BJ (cell line): ENCODE data around the gene CILP. TPM values are rescaled to one million over a fixed set of nuclear protein-coding genes. Genes with fewer than 3 reads are reported as not detected.

Source experiments
- CTCF ChIA-PET: fragments of 350-600 bp; formaldehyde crosslinking; extraction: SDS; loops from one replicate; lab custom pipeline; 2021; ENCODE audit warnings: antibody characterized with exemption, inconsistent platforms; lab: Yijun Ruan, JAX
- POLR2A ChIA-PET: fragments of 300-600 bp; sonication (Branson Sonifier 250); formaldehyde crosslinking; extraction: SDS; loops from one replicate; lab custom pipeline; 2021; ENCODE audit warnings: antibody characterized with exemption; lab: Charles Lee
- DNase-seq: peaks from one replicate; pipeline ENCODE4 v3.0.0-alpha.2; 2011; ENCODE audit warnings: low read depth
- H3K27me3 ChIP-seq: 2 replicates; pipeline ENCODE4 v1.6.0; 2011; ENCODE audit warnings: low read length; ENCODE audit not compliant: control insufficient read depth, insufficient read depth
- H3K36me3 ChIP-seq: 2 replicates; pipeline ENCODE4 v1.5.1; 2011; ENCODE audit warnings: low read length; ENCODE audit not compliant: control insufficient read depth, insufficient read depth
- H3K4me3 ChIP-seq: 2 replicates; pipeline ENCODE4 v1.5.1; 2011; ENCODE audit warnings: low read depth, mild to moderate bottlenecking, control low read depth, low read length
- polyA plus RNA-seq: library from polyadenylated mRNA; depleted of rRNA; stranded (reverse); fragments of >200 nt; gene quantifications from 2 replicates; pipeline ENCODE4 v1.2.3, GENCODE V29; 2011
- TF ChIP-seq, protein P1 (sequence below): IDR thresholded peaks from 2 replicates; pipeline ENCODE4 v1.5.1; 2011; ENCODE audit warnings: low read depth, mild to moderate bottlenecking, control low read depth, inconsistent platforms, low read length, moderate library complexity; ENCODE audit not compliant: insufficient read depth

Gene CILP
- polyA plus RNA-seq, 1 experiment, result 0.09 TPM

DNA sequence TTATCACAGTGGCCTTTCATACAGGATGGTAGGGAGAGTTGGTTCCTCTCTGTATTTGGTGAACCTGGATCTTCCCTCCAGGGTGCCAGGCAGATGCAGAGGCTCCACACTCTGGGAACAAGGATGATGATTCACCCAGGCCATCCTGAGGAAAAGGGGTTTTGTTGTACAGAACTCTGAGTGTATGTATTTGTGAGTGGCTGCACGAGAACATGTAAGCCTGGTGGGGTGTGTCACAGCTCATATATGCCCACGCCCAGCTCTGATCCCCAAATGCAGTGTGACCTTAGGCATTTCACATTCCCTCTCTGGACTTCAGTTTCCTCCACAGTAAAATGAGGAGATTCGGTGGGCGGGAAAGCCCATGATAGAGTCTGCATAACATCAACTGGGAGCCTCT lies 11.6 kb upstream of the CILP start:
- CTCF ChIA-PET, result interaction anchor here (1.0 kb wide), 1 partner anchor 11 kb away, joined by 4 read pairs; no protein-coding TSS in a partner anchor
- peaks cover 4% of the 10 kb centered on the region; the same call in 1 of the 2 replicates for H3K27me3 ChIP-seq
- no peaks in the 10 kb centered on the region for H3K36me3 ChIP-seq
- TF ChIP-seq, protein P1, sequence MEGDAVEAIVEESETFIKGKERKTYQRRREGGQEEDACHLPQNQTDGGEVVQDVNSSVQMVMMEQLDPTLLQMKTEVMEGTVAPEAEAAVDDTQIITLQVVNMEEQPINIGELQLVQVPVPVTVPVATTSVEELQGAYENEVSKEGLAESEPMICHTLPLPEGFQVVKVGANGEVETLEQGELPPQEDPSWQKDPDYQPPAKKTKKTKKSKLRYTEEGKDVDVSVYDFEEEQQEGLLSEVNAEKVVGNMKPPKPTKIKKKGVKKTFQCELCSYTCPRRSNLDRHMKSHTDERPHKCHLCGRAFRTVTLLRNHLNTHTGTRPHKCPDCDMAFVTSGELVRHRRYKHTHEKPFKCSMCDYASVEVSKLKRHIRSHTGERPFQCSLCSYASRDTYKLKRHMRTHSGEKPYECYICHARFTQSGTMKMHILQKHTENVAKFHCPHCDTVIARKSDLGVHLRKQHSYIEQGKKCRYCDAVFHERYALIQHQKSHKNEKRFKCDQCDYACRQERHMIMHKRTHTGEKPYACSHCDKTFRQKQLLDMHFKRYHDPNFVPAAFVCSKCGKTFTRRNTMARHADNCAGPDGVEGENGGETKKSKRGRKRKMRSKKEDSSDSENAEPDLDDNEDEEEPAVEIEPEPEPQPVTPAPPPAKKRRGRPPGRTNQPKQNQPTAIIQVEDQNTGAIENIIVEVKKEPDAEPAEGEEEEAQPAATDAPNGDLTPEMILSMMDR, result no peak
- no peak for DNase-seq
- POLR2A ChIA-PET, result no interaction called here
- no peak overlapping the region for H3K4me3 ChIP-seq

DNA sequence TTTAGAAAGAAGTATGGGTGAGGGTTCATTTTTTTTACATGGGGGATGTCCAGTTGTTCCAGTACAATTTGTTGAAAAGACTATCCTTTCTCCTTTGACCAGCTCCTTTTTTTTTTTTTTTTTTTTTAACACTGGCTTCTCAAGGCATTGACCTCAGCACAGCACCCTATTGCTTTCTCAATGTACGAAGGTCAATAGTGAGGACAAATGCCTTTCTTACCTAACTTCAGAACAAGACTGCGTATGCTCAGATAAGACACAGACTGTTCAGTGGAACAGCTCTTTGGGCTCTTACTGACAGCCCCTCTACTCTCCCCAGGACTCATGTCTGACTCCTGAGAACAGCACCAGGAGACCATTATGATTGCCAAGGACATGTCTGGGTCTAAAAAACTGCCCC lies 10.4 kb upstream of the CILP start:
- no peaks in the 10 kb centered on the region for H3K36me3 ChIP-seq
- DNase-seq, result no peak
- ChIA-PET POLR2A (interaction anchor here (0.6 kb wide), 1 partner anchor 11 kb away, joined by 3 read pairs; no protein-coding TSS in a partner anchor), CTCF (interaction anchor here (1.3 to 1.7 kb wide), 2 partner anchors 10 to 26 kb away, joined by 3 to 4 read pairs; no protein-coding TSS in a partner anchor)
- peaks cover 4% of the 10 kb centered on the region; the same call in 1 of the 2 replicates for H3K27me3 ChIP-seq
- TF ChIP-seq, protein P1, result no peak
- no peak overlapping the region for H3K4me3 ChIP-seq

DNA sequence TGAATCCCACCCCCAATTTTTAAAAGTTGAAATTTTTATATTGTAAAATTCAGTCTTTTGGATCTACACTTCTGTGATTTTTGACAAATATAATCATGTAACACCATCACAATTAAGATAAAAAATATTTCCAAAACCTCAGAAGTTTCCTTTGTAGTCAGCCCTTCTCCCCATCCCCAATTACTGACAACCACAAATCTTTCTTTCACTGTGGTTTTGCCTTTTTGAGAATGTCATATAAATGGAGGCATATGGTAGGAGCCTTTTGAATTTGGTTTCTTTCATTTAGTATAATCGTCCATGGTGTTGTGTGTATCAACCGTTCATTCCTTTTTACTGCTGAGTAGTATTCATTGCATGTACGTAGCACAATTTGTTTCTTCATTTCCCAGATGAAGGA lies 7.9 kb upstream of the CILP start:
- ChIA-PET CTCF (no interaction called here), POLR2A (no interaction called here)
- no peak for DNase-seq
- TF ChIP-seq, protein P1, result no peak
- Histone ChIP-seq H3K27me3 (peaks cover 2% of the 10 kb centered on the region; the same call in 1 of the 2 replicates), H3K36me3 (no peaks in the 10 kb centered on the region), H3K4me3 (no peak overlapping the region)

DNA sequence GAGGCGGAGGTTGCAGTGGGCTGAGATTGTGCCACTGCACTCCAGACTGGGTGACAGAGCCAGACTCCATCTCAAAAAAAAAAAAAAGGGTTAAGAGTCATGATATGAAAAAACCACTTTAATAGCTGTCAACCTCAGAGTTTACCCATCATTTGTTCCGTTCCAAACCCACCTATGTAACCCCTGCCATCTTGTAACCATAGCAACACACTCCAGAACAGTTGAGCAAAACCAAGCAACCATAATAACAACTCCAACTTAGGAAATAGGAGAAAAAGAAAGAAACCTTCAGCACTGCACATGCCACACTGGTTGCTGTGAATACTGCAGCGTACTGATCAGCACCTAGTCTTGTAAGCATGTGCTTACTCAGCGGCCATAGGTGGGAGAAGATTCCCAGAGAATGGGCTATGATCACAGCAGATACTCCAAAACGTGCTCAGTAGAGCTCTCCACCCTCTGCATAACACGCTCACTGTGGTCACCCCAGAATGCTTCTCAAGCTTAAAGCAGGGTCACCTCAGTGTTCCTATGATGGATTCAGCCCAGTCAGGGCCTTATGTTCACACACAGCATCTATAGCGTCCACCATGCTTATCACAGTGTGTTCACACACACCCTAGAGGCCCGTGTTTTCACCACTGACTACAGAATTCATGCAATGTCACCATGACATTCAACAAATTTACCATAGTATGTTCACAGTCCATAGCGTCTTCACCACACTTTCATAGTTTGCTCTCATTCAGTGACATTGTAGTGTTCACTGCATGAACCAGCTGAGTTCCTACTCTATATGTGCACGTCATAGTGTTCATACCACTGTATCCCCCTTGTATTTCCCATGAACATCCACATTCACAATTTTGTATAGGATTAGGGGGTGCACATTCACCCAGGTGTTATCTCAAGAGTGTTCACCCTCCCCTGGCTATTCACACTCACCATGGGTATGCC lies 6.5 kb upstream of the CILP start:
- TF ChIP-seq, protein P1, result no peak
- POLR2A ChIA-PET, result no interaction called here
- no peak overlapping the region for H3K4me3 ChIP-seq

DNA sequence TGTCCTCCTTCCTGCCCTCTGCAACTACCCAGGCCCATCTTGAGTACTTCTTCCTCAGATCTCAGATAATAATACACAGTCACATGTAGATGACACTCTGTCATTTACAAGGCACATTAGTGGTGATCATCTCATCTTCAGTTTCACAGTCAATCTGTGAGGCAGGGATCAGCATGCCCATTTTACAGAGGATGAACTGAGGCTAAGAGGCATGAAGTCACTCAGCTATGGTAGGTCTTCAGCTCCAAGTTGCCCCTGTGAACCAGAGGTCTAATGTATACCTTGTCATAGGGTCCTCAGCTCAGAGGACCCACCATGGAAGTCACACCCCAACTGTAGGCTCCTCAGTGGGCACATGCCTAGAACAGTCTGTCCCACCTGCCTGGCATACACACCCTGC lies 4.2 kb upstream of the CILP start:
- H3K36me3 ChIP-seq, result no peaks in the 10 kb centered on the region
- ChIA-PET POLR2A (no interaction called here), CTCF (interaction anchor here (1.4 kb wide), 1 partner anchor 9 kb away, joined by 3 read pairs; no protein-coding TSS in a partner anchor)
- DNase-seq, result no peak
- no peak overlapping the region for H3K4me3 ChIP-seq
- TF ChIP-seq, protein P1, result no peak
- no peaks in the 10 kb centered on the region for H3K27me3 ChIP-seq

More for the DNA sequence above, 6.5 kb upstream of the CILP start:
- H3K36me3 ChIP-seq, result no peaks in the 10 kb centered on the region
- peaks cover under 1% of the 10 kb centered on the region; the same call in 1 of the 2 replicates for H3K27me3 ChIP-seq
- CTCF ChIA-PET, result no interaction called here
- no peak for DNase-seq
